Neuronal stem cell (in vitro differentiated cells): Measurements from ENCODE around the gene AOC3.

Source experiments
- DNase-seq: peaks from one replicate; pipeline ENCODE4 v3.0.0-alpha.2; 2013; ENCODE audit warnings: low spot score
- H2AFZ ChIP-seq: one replicate; pipeline ENCODE4 v1.6.1; 2013; ENCODE audit warnings: mild to moderate bottlenecking, low read length, inconsistent platforms
- H2AK5ac ChIP-seq: 2 replicates; pipeline ENCODE4 v1.6.1; 2013; ENCODE audit warnings: low read depth, mild to moderate bottlenecking, inconsistent platforms, low read length, moderate library complexity, mixed read lengths
- H2BK120ac ChIP-seq: 2 replicates; pipeline ENCODE4 v1.6.1; 2013; ENCODE audit warnings: low read depth, mild to moderate bottlenecking, inconsistent platforms, low read length, moderate library complexity, mixed read lengths
- H2BK12ac ChIP-seq: one replicate; pipeline ENCODE4 v1.6.1; 2013; ENCODE audit warnings: low read length, inconsistent platforms
- H2BK15ac ChIP-seq: 2 replicates; pipeline ENCODE4 v1.6.1; 2013; ENCODE audit warnings: mild to moderate bottlenecking, low read length, inconsistent platforms, mixed read lengths
- H2BK5ac ChIP-seq: one replicate; pipeline ENCODE4 v1.6.1; 2013; ENCODE audit warnings: inconsistent platforms, mild to moderate bottlenecking, low read length, moderate library complexity
- H3K14ac ChIP-seq: one replicate; pipeline ENCODE4 v1.6.1; 2013; ENCODE audit warnings: low read length, inconsistent platforms
- H3K18ac ChIP-seq: 2 replicates; pipeline ENCODE4 v1.6.1; 2013; ENCODE audit warnings: low read length, inconsistent platforms
- H3K23ac ChIP-seq: 2 replicates; pipeline ENCODE4 v1.6.1; 2013; ENCODE audit warnings: low read depth, mild to moderate bottlenecking, mixed read lengths, low read length, inconsistent platforms; ENCODE audit not compliant: poor library complexity
- H3K27ac ChIP-seq: replicated peaks from 3 replicates; pipeline ENCODE4 v1.5.1; 2013; ENCODE audit warnings: low read length, inconsistent platforms
- H3K27me3 ChIP-seq, 3 experiments: 2 replicates each; pipeline ENCODE4 v1.6.1; 2013; ENCODE audit warnings: low read length in 3 of 3, mild to moderate bottlenecking in 2 of 3, inconsistent platforms in 1 of 3, low read depth in 1 of 3, mixed read lengths in 1 of 3, moderate library complexity in 1 of 3; ENCODE audit not compliant: control insufficient read depth in 3 of 3, insufficient read depth in 3 of 3
- H3K36me3 ChIP-seq, 2 donors: replicated peaks in 1 of 2; 2 replicates each; pipeline ENCODE4 v1.6.1; 2013; ENCODE audit warnings: low read length in 2 of 2; ENCODE audit not compliant: control insufficient read depth in 2 of 2, insufficient read depth in 2 of 2
- H3K4ac ChIP-seq: 2 replicates; pipeline ENCODE4 v1.6.1; 2013; ENCODE audit warnings: inconsistent platforms, mild to moderate bottlenecking, low read length, moderate library complexity
- H3K4me1 ChIP-seq, 2 donors: 1 replicate in 1 of 2; 2 replicates in 1 of 2; pipeline ENCODE4 v1.6.1; 2013; ENCODE audit warnings: low read length in 2 of 2, low read depth in 1 of 2; ENCODE audit not compliant: control insufficient read depth in 2 of 2, insufficient read depth in 1 of 2
- H3K4me2 ChIP-seq: one replicate; pipeline ENCODE4 v1.6.1; 2013; ENCODE audit warnings: mild to moderate bottlenecking, low read length, inconsistent platforms; ENCODE audit not compliant: insufficient read depth, poor library complexity, severe bottlenecking
- H3K4me3 ChIP-seq, 2 donors: 2 replicates each; pipeline ENCODE4 v1.5.1; 2013; ENCODE audit warnings: low read length in 2 of 2, mild to moderate bottlenecking in 2 of 2, inconsistent platforms in 1 of 2, moderate library complexity in 1 of 2
- H3K79me1 ChIP-seq: one replicate; pipeline ENCODE4 v1.6.1; 2013; ENCODE audit warnings: low read depth, mild to moderate bottlenecking, inconsistent platforms, low read length, moderate library complexity
- H3K9ac ChIP-seq: one replicate; pipeline ENCODE4 v1.6.1; 2013; ENCODE audit warnings: mild to moderate bottlenecking, low read depth, low read length, inconsistent platforms; ENCODE audit not compliant: poor library complexity
- H3K9me3 ChIP-seq, 2 donors: replicated peaks in 1 of 2; 2 replicates each; pipeline versions ENCODE3 to v1.6.1; 2013; ENCODE audit warnings: low read length in 2 of 2, mild to moderate bottlenecking in 2 of 2, inconsistent platforms in 1 of 2, low read depth in 1 of 2, mixed read lengths in 1 of 2, moderate library complexity in 1 of 2; ENCODE audit not compliant: control insufficient read depth in 2 of 2, insufficient read depth in 1 of 2
- H4K8ac ChIP-seq: one replicate; pipeline ENCODE4 v1.6.1; 2013; ENCODE audit warnings: low read depth, mild to moderate bottlenecking, inconsistent platforms, low read length, moderate library complexity
- H4K91ac ChIP-seq: one replicate; pipeline ENCODE4 v1.6.1; 2013; ENCODE audit warnings: low read length, low read depth, mild to moderate bottlenecking, inconsistent platforms; ENCODE audit not compliant: poor library complexity
- WGBS, 2 donors: extraction: QIAGEN DNeasy Blood & Tissue Kit; methylation state at CpG; one replicate each; pipeline ENCODE4 v1.1.7; 2013; ENCODE audit warnings: missing lambda C conversion rate in 2 of 2, mixed read lengths in 1 of 2; ENCODE audit not compliant: insufficient read length in 2 of 2, insufficient replicate concordance in 1 of 2; ENCODE audit errors: extremely low coverage in 2 of 2; 5-methylcytosine and 5-hydroxymethylcytosine counted together

Gene AOC3

GRCh38 chr17:42830971-42831370 lies 20.0 kb upstream of the AOC3 start:
- Histone ChIP-seq H2BK5ac (no peak overlapping the region), H3K27ac (no peak overlapping the region), H3K9me3 (no peaks in the 10 kb centered on the region), H3K4me2 (no peak overlapping the region), H4K8ac (no peak overlapping the region), H3K27me3 (no peaks in the 10 kb centered on the region), H3K23ac (no peak overlapping the region), H2BK120ac (no peak overlapping the region), H3K14ac (no peak overlapping the region), H2BK12ac (no peak overlapping the region), H3K36me3 (peaks cover 9 to 17% of the 10 kb centered on the region in 2 donors), H3K4me1 (peaks cover 4% of the 10 kb centered on the region in 2 donors), H3K79me1 (peaks cover 6% of the 10 kb centered on the region), H3K4ac (no peak overlapping the region), H4K91ac (no peak overlapping the region), H2BK15ac (no peak overlapping the region), H2AFZ (no peak overlapping the region), H2AK5ac (no peak overlapping the region), H3K4me3 (no peak overlapping the region), H3K9ac (no peak overlapping the region), H3K18ac (no peak overlapping the region)
- DNase-seq, result no peak

GRCh38 chr17:42832213-42832933 lies 18.6 kb upstream of the AOC3 start:
- no CpG with 5 or more reads among the region's 9 CpGs for WGBS, 2 donors
- Histone ChIP-seq H3K79me1 (peaks cover 6% of the 10 kb centered on the region), H3K27ac (no peak overlapping the region), H2AFZ (peak overlapping the region; percentile 82), H2BK5ac (peak overlapping the region; percentile 71), H2BK120ac (peak overlapping the region; percentile 39), H3K27me3 (no peaks in the 10 kb centered on the region), H3K23ac (peak overlapping the region; percentile 99), H3K4me3 (peak overlapping the region; percentile 58 to 89), H3K9ac (peak overlapping the region; percentile 85), H3K9me3 (no peaks in the 10 kb centered on the region), H4K8ac (no peak overlapping the region), H4K91ac (no peak overlapping the region), H3K18ac (peak overlapping the region; percentile 88), H3K14ac (no peak overlapping the region), H3K36me3 (peaks cover 12 to 26% of the 10 kb centered on the region in 2 donors), H3K4me1 (peaks cover 4% of the 10 kb centered on the region in 2 donors), H3K4me2 (peak overlapping the region; percentile 98), H2AK5ac (no peak overlapping the region), H3K4ac (no peak overlapping the region), H2BK12ac (no peak overlapping the region), H2BK15ac (no peak overlapping the region)
- no peak for DNase-seq

DNA sequence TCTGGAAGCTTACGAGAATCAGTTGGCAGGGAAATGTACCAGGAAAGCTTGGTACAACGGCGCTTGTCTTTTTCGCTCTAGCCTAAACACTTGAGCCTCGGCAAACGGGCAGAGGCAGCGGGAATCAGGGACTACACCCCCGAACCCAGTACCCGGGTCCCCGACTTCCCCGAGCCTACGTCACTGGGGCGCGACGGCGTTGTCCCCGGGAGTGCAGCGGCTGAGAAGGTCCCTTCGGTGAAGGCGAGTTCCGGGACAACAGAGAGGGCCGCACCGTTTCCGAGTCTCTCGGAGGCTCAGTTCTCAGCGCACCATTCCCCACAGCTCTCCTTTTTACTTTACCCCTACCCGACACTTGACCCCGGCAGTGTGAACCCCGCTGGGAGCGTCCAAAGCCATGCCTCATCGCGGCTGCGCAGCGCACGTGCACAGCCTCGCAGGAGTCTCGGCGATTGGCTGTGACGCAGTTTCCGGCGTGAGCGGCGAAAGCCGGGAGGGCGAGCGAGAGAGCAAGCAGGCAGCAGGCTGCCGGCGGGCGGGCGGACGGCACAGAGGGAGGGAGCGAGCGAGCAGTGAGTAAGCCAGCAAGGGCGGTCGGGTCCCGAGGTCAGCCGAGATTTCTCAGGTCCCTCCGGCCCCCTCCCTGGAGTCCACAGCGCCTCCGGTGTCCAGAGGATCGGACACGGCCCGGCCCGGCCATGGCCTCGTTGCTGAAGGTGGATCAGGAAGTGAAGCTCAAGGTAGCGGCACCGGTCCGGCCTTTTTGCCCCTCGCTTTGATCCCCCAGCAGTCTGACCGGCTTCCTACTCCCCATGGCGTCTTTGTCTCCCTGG lies 17.8 kb upstream of the AOC3 start, which contains the start of gene PSME3:
TSS of gene PSME3 (plus strand) at position 464 of the 833 bp plus-strand sequence. CDS start at position 699, 235 bp downstream.
- Histone ChIP-seq H3K79me1 (peaks cover 6% of the 10 kb centered on the region), H3K36me3 (peaks cover 20 to 34% of the 10 kb centered on the region in 2 donors), H3K27me3 (no peaks in the 10 kb centered on the region), H2BK12ac (peak within 1 kb of the TSS; percentile 46), H3K9ac (peak within 1 kb of the TSS; percentile 90), H2AFZ (peak within 1 kb of the TSS; percentile 82), H2AK5ac (peak within 1 kb of the TSS; percentile 25), H3K9me3 (no peaks in the 10 kb centered on the region), H3K4me1 (peaks cover 4% of the 10 kb centered on the region in 2 donors), H3K18ac (peak within 1 kb of the TSS; percentile 88), H3K14ac (peak within 1 kb of the TSS; percentile 63), H3K4ac (no peak within 1 kb of the TSS), H4K91ac (no peak within 1 kb of the TSS), H4K8ac (no peak within 1 kb of the TSS), H3K23ac (peak within 1 kb of the TSS; percentile 99), H3K4me3 (peak within 1 kb of the TSS; percentile 58 to 89), H3K27ac (peak within 1 kb of the TSS; percentile 28), H2BK120ac (peak within 1 kb of the TSS; percentile 39), H2BK5ac (peak within 1 kb of the TSS; percentile 71), H3K4me2 (peak within 1 kb of the TSS; percentile 98), H2BK15ac (no peak within 1 kb of the TSS)
- DNase-seq, result peak; percentile 85
- WGBS, 2 donors, result no CpG with 5 or more reads among the region's 71 CpGs
